Measurements from ENCODE around the gene DTX3.
A peak's percentile ranks its signal among the peaks of the same experiment; 100 is the strongest.

Gene DTX3

GRCh38 chr12:57590479-57590863, 14.2 kb upstream of the DTX3 start:
- DNase-seq (ENCODE audit: low read depth): no peak
- H3K4me3 ChIP-seq (ENCODE audit: low read length): peak overlapping the region; percentile 91
- TF ChIP-seq CTCF (conservative IDR thresholded peaks at IDR 0.05; ENCODE audit: low read depth, low read length): no peak

- H3K4me3 ChIP-seq (ENCODE audit: low read length): peak within 1 kb of the TSS; percentile 91
- no peak for TF ChIP-seq CTCF (conservative IDR thresholded peaks at IDR 0.05; ENCODE audit: low read depth, low read length)
- DNase-seq (ENCODE audit: low read depth): peak; percentile 20
Observed at GRCh38 chr12:57590864-57591781, 13.5 kb upstream of the DTX3 start, which contains the start of gene PIP4K2C. Gene PIP4K2C, plus strand, starts transcription at chr12:57591192. Its CDS starts 98 bp downstream, at chr12:57591290.

- DNase-seq (ENCODE audit: low read depth): no peak
- no peak for TF ChIP-seq CTCF (conservative IDR thresholded peaks at IDR 0.05; ENCODE audit: low read depth, low read length)
- H3K4me3 ChIP-seq (ENCODE audit: low read length): peak overlapping the region; percentile 91
Observed at GRCh38 chr12:57591782-57592325, 12.8 kb upstream of the DTX3 start.

GRCh38 chr12:57592551-57593165, 12.0 kb upstream of the DTX3 start:
- TF ChIP-seq CTCF (conservative IDR thresholded peaks at IDR 0.05; ENCODE audit: low read depth, low read length): no peak
- DNase-seq (ENCODE audit: low read depth): no peak
- no peak overlapping the region for H3K4me3 ChIP-seq (ENCODE audit: low read length)

- no peak overlapping the region for H3K4me3 ChIP-seq (ENCODE audit: low read length)
- DNase-seq (ENCODE audit: low read depth): no peak
- no peak for TF ChIP-seq CTCF (conservative IDR thresholded peaks at IDR 0.05; ENCODE audit: low read depth, low read length)
Observed at GRCh38 chr12:57593187-57593586, 11.4 kb upstream of the DTX3 start.

- no peak for TF ChIP-seq CTCF (conservative IDR thresholded peaks at IDR 0.05; ENCODE audit: low read depth, low read length)
- no peak overlapping the region for H3K4me3 ChIP-seq (ENCODE audit: low read length)
- no peak for DNase-seq (ENCODE audit: low read depth)
Observed at GRCh38 chr12:57600395-57600794, 4.2 kb upstream of the DTX3 start.
